A549 (cell line): ENCODE data around the gene R3HDM2. TPM values are rescaled to one million over a fixed set of nuclear protein-coding genes. Genes with fewer than 3 reads are reported as not detected.

Experiments used
- ATAC-seq, 2 experiments: fragments of 200-7000 bp in 1 of 2; fragments of >200 bp in 1 of 2; cut with Nextera tagmentation in 1 of 2; cut with Tn5 transposase in 1 of 2; 3 replicates each; pipeline versions ENCODE4 v1.8.0 to v1.9.1; 2018 to 2020; ENCODE audit warnings: mild to moderate bottlenecking in 1 of 2, moderate library complexity in 1 of 2
- CTCF ChIA-PET: fragments of 300-600 bp; sonication (Branson Sonifier 250); formaldehyde crosslinking; extraction: SDS; loops from one replicate; lab custom pipeline; 2021; ENCODE audit warnings: antibody characterized with exemption, inconsistent platforms; lab: Yijun Ruan, JAX
- POLR2A ChIA-PET: fragments of 350-600 bp; formaldehyde crosslinking; extraction: SDS; loops from one replicate; lab custom pipeline; 2021; ENCODE audit warnings: antibody characterized with exemption, inconsistent platforms; lab: Yijun Ruan, JAX
- DNase-seq, 2 experiments: peaks; one replicate each; pipeline versions ENCODE4 v3.0.0 to v3.0.0-alpha.2; 2011 to 2016; ENCODE audit warnings: low read depth in 1 of 2, low spot score in 1 of 2
- FAIRE-seq: peaks from 2 replicates; lab custom pipeline; 2011; peaks lifted over from hg19 to GRCh38; lab: Jason Lieb, UNC
- H3K27ac ChIP-seq, 2 experiments: fragments of >200 bp; sonication (Bioruptor Twin); formaldehyde crosslinking; 3 replicates each; pipeline ENCODE4 v1.5.1; 2016 to 2017
- H3K4me1 ChIP-seq: fragments of >200 bp; sonication (Bioruptor Twin); formaldehyde crosslinking; 3 replicates; pipeline ENCODE4 v1.6.1; 2016
- H3K4me2 ChIP-seq: fragments of >200 bp; sonication (Bioruptor Twin); formaldehyde crosslinking; 3 replicates; pipeline ENCODE4 v1.6.1; 2016
- H3K4me3 ChIP-seq: fragments of >200 bp; sonication (Bioruptor Twin); formaldehyde crosslinking; 3 replicates; pipeline ENCODE4 v1.5.1; 2016
- H3K9me3 ChIP-seq: fragments of >200 bp; sonication (Bioruptor Twin); formaldehyde crosslinking; 3 replicates; pipeline ENCODE4 v1.6.1; 2016
- CBX2 ChIP-seq: fragments of 200-600 bp; sonication (generic); IDR thresholded peaks from 2 replicates; pipeline ENCODE4 v1.6.1; 2016; ENCODE audit warnings: low read depth, mild to moderate bottlenecking, borderline replicate concordance
- EHMT2 ChIP-seq: fragments of 200-600 bp; sonication (generic); IDR thresholded peaks from 2 replicates; pipeline ENCODE4 v1.6.1; 2016; ENCODE audit warnings: antibody characterized with exemption, low read depth, mild to moderate bottlenecking, moderate library complexity
- GATA3 ChIP-seq: IDR thresholded peaks from 2 replicates; pipeline ENCODE4 v1.6.1; 2012; ENCODE audit warnings: borderline replicate concordance
- HDAC2 ChIP-seq: fragments of 200-600 bp; sonication (generic); IDR thresholded peaks from 2 replicates; pipeline ENCODE4 v1.6.1; 2016
- HOXB5 ChIP-seq: fragments of 250-450 bp; sonication (Bioruptor Pico); IDR thresholded peaks from 2 replicates; pipeline ENCODE4 v1.5.0; 2020; ENCODE audit warnings: mild to moderate bottlenecking, moderate library complexity
- MAZ ChIP-seq: fragments of 150-350 bp; IDR thresholded peaks from 2 replicates; pipeline ENCODE4 v1.6.1; 2014; ENCODE audit warnings: antibody characterized with exemption, low read depth, low read length, borderline replicate concordance
- MYC ChIP-seq: IDR thresholded peaks from 2 replicates; pipeline ENCODE4 v1.6.1; 2012; ENCODE audit warnings: mild to moderate bottlenecking, inconsistent platforms, low read length, improper control_type of control experiment, borderline replicate concordance
- NPAS2 ChIP-seq: fragments of 250-450 bp; sonication (Bioruptor Pico); IDR thresholded peaks from 2 replicates; pipeline ENCODE4 v1.8.0; 2022; ENCODE audit warnings: mild to moderate bottlenecking, moderate library complexity, borderline replicate concordance
- NR3C1 ChIP-seq: fragments of >200 bp; sonication (Bioruptor Twin); formaldehyde crosslinking; IDR thresholded peaks from 3 replicates; pipeline ENCODE4 v1.6.1; 2017
- POLR2AphosphoS2 ChIP-seq: conservative IDR thresholded peaks from 2 replicates; pipeline ENCODE4 v1.6.1; 2012; ENCODE audit warnings: low read length, improper control_type of control experiment, inconsistent platforms
- RFX5 ChIP-seq: fragments of 450-650 bp; IDR thresholded peaks from 2 replicates; pipeline ENCODE4 v1.7.1; 2014; ENCODE audit warnings: antibody characterized with exemption, mild to moderate bottlenecking, moderate library complexity
- SMC3 ChIP-seq: fragments of >200 bp; sonication (Bioruptor Twin); formaldehyde crosslinking; IDR thresholded peaks from 3 replicates; pipeline ENCODE4 v1.6.1; 2018; ENCODE audit warnings: inconsistent platforms
- TFCP2L1 ChIP-seq: fragments of 250-450 bp; sonication (Bioruptor Pico); IDR thresholded peaks from 2 replicates; pipeline ENCODE4 v1.5.0; 2021; ENCODE audit warnings: mild to moderate bottlenecking
- WGBS: methylation state at CpG from one replicate; pipeline ENCODE4 v1.1.6; 2017; ENCODE audit errors: missing lambda C conversion rate; 5-methylcytosine and 5-hydroxymethylcytosine counted together
- polyA plus RNA-seq, 4 experiments: library from polyadenylated mRNA; depleted of rRNA in 3 of 4; stranded (reverse); fragments of >200 nt; fragmentation: RNase III in 1 of 4; extraction: RNeasy Plus Mini Kit Qiagen cat#74134 plus additional on column Dnase treatment in 1 of 4; gene quantifications; 2 replicates in 3 of 4; 3 replicates in 1 of 4; pipeline ENCODE4 v1.2.3, GENCODE V29; 2011 to 2017
- TF ChIP-seq, protein P1 (sequence below): fragments of 250-450 bp; sonication (Bioruptor Pico); IDR thresholded peaks from 2 replicates; pipeline ENCODE4 v1.5.0; 2020; ENCODE audit warnings: low read depth, mild to moderate bottlenecking, moderate library complexity
- TF ChIP-seq, protein P2 (sequence below): fragments of 450-650 bp; IDR thresholded peaks from 2 replicates; pipeline ENCODE4 v1.6.1; 2014; ENCODE audit warnings: antibody characterized with exemption
- TF ChIP-seq, protein P3 (sequence below): IDR thresholded peaks from 2 replicates; pipeline ENCODE4 v1.6.1; 2012
- TF ChIP-seq, protein P4 (sequence below): fragments of >200 bp; sonication (Bioruptor Twin); formaldehyde crosslinking; IDR thresholded peaks from 3 replicates; pipeline ENCODE4 v1.5.1; 2016
- TF ChIP-seq, protein P5 (sequence below): fragments of 200-600 bp; sonication (generic); IDR thresholded peaks from 2 replicates; pipeline ENCODE4 v1.6.1; 2016; ENCODE audit warnings: antibody characterized with exemption, mild to moderate bottlenecking, moderate library complexity
- TF ChIP-seq, protein P6 (sequence below): IDR thresholded peaks from 2 replicates; pipeline ENCODE4 v1.6.1; 2012; ENCODE audit warnings: low read depth, borderline replicate concordance
- TF ChIP-seq, protein P7 (sequence below): fragments of >200 bp; sonication (Bioruptor Twin); formaldehyde crosslinking; IDR thresholded peaks from 3 replicates; pipeline ENCODE4 v1.6.1; 2016

R3HDM2 gene
- polyA plus RNA-seq, 2 of the 4 experiments (the other 2 are of a cell fraction), result 14.0 to 30.6 TPM

DNA sequence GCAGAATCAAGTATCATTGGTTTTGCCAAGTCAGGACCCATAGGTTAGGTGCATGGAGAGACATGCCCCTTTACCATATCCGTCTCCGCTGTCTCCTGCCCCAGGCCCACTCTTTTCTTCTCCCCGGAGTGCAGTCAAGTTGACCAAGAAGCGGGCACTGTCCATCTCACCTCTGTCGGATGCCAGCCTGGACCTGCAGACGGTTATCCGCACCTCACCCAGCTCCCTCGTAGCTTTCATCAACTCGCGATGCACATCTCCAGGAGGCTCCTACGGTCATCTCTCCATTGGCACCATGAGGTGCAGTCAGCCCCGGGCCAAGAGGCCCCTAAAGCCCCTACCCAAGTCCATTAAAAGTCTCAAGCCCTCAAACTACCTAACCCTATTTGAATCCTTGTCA is 33.7 kb upstream of the R3HDM2 start:
- no peak for ATAC-seq
- Histone ChIP-seq H3K4me3 (no peak overlapping the region), H3K27ac (no peak overlapping the region), H3K9me3 (no peaks in the 10 kb centered on the region), H3K4me1 (peaks cover 5% of the 10 kb centered on the region), H3K4me2 (no peak overlapping the region)
- CTCF ChIA-PET, result interaction anchor here (9.0 to 9.7 kb wide), 2 partner anchors 12 to 14 kb away, joined by 91 to 240 read pairs; partner anchors contain the start of genes ARHGAP9, INHBE and MARS1
- TF ChIP-seq HDAC2, result no peak
- TF ChIP-seq, protein P1, sequence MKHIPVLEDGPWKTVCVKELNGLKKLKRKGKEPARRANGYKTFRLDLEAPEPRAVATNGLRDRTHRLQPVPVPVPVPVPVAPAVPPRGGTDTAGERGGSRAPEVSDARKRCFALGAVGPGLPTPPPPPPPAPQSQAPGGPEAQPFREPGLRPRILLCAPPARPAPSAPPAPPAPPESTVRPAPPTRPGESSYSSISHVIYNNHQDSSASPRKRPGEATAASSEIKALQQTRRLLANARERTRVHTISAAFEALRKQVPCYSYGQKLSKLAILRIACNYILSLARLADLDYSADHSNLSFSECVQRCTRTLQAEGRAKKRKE (CRISPR knock-in tag), result no peak
- TF ChIP-seq NPAS2 (CRISPR knock-in tag), result no peak
- TF ChIP-seq EHMT2, result no peak
- no peak for TF ChIP-seq POLR2AphosphoS2
- no peak for TF ChIP-seq TFCP2L1 (CRISPR knock-in tag)
- POLR2A ChIA-PET, result no interaction called here
- no peak for DNase-seq
- WGBS, result 92% methylated on average over 12 of the region's 12 CpGs
- FAIRE-seq, result no peak

DNA sequence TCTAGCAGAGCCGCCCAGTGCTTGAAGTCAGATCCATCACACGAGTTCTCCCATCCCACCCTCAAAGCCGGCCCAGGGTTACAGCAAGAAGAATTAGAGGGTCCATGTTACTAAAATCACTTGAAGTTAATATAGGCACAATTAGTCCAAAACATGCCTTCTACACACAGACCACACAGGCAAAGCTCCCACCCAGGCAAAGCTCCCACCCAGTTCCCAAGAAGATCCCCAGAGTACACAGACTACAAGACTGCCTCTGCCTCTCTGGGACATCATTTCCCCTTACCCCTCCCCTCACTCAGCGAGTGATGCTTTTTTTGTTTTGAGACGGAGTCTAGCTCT is 32.0 kb upstream of the R3HDM2 start:
- POLR2A ChIA-PET, result no interaction called here
- DNase-seq (no peak), ATAC-seq (no peak), FAIRE-seq (no peak)
- TF ChIP-seq NR3C1, result no peak
- CTCF ChIA-PET, result interaction anchor here (0.5 to 9.7 kb wide), 45 partner anchors 11 to 274 kb away, joined by 3 to 240 read pairs (median 4); partner anchors contain the start of genes ARHGAP9, INHBC, INHBE and MARS1
- Histone ChIP-seq H3K27ac (peak overlapping the region; percentile 92 to 99), H3K4me2 (peak overlapping the region; percentile 97), H3K4me1 (peaks cover 15% of the 10 kb centered on the region), H3K4me3 (no peak overlapping the region; the same call in 1 of the 3 replicates), H3K9me3 (no peaks in the 10 kb centered on the region)
- 29% methylated on average over 5 of the region's 5 CpGs for WGBS

DNA sequence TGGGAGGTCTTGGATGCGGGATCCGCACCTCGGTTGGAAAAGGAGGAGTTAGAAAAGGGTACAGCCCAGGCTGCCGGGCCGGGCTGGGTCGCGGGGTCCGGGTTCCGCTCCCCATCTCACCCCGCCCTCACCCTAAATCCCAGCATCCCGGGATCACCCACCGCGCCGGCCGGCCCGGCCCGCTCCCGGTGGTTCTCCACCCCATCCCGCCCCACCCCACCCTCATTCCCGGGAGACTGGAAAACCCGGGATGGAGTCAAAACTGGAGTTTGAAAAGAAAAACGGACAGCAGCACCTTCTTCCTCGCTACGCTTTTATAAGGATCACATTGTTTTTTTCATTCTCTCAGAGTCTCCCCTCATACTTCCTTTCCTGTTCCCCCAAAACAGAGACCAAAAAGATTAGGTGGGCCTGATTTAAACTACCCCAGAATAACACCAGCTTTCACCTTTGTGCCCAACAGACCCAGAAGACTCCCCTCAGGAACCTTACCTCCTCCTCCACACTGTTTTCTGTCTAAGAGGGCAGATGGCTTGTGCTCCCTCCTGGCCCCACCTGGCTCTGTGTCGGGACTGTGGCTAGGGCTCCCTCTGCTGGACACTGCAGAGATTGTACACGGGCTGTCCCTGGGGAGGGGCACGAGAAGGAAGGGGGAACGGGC is 31.5 kb upstream of the R3HDM2 start:
- Histone ChIP-seq H3K27ac (peak overlapping the region; percentile 92 to 99), H3K4me3 (peak overlapping the region; percentile 65), H3K4me2 (peak overlapping the region; percentile 97), H3K9me3 (no peaks in the 10 kb centered on the region), H3K4me1 (peaks cover 20% of the 10 kb centered on the region)
- ChIA-PET POLR2A (interaction anchor here (0.6 kb wide), 1 partner anchor 19 kb away, joined by 6 read pairs; no protein-coding TSS in a partner anchor), CTCF (interaction anchor here (0.6 to 9.7 kb wide), 42 partner anchors 10 to 535 kb away, joined by 3 to 240 read pairs (median 4); partner anchors contain the start of genes ARHGAP9, INHBC, INHBE and MARS1)
- ATAC-seq, result peak; percentile 54 to 77
- peak; percentile 96 to 98 for DNase-seq
- 2% methylated on average over 26 of the region's 28 CpGs for WGBS
- FAIRE-seq, result no peak
- TF ChIP-seq, protein P2, sequence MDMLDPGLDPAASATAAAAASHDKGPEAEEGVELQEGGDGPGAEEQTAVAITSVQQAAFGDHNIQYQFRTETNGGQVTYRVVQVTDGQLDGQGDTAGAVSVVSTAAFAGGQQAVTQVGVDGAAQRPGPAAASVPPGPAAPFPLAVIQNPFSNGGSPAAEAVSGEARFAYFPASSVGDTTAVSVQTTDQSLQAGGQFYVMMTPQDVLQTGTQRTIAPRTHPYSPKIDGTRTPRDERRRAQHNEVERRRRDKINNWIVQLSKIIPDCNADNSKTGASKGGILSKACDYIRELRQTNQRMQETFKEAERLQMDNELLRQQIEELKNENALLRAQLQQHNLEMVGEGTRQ, result 0 out of 2 replicates have a peak, but pooled peaks have one; percentile 5
- 0 out of 2 replicates have a peak, but pooled peaks have one; percentile 38 for TF ChIP-seq RFX5
- TF ChIP-seq, protein P3, sequence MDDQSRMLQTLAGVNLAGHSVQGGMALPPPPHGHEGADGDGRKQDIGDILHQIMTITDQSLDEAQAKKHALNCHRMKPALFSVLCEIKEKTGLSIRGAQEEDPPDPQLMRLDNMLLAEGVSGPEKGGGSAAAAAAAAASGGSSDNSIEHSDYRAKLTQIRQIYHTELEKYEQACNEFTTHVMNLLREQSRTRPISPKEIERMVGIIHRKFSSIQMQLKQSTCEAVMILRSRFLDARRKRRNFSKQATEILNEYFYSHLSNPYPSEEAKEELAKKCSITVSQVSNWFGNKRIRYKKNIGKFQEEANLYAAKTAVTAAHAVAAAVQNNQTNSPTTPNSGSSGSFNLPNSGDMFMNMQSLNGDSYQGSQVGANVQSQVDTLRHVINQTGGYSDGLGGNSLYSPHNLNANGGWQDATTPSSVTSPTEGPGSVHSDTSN, result peak; percentile 57; the same call in 1 of the 2 replicates
- TF ChIP-seq, protein P4, sequence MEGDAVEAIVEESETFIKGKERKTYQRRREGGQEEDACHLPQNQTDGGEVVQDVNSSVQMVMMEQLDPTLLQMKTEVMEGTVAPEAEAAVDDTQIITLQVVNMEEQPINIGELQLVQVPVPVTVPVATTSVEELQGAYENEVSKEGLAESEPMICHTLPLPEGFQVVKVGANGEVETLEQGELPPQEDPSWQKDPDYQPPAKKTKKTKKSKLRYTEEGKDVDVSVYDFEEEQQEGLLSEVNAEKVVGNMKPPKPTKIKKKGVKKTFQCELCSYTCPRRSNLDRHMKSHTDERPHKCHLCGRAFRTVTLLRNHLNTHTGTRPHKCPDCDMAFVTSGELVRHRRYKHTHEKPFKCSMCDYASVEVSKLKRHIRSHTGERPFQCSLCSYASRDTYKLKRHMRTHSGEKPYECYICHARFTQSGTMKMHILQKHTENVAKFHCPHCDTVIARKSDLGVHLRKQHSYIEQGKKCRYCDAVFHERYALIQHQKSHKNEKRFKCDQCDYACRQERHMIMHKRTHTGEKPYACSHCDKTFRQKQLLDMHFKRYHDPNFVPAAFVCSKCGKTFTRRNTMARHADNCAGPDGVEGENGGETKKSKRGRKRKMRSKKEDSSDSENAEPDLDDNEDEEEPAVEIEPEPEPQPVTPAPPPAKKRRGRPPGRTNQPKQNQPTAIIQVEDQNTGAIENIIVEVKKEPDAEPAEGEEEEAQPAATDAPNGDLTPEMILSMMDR, result peak; percentile 96
- no peak for TF ChIP-seq CBX2
- peak; percentile 76 for TF ChIP-seq MAZ
- peak; percentile 76; the same call in 2 of the 3 replicates for TF ChIP-seq SMC3
- TF ChIP-seq MYC, result peak; percentile 66; the same call in 1 of the 2 replicates
- TF ChIP-seq GATA3, result peak; percentile 41; the same call in 1 of the 2 replicates
- TF ChIP-seq TFCP2L1 (CRISPR knock-in tag), result 0 out of 2 replicates have a peak, but pooled peaks have one; percentile 68
- TF ChIP-seq, protein P5, sequence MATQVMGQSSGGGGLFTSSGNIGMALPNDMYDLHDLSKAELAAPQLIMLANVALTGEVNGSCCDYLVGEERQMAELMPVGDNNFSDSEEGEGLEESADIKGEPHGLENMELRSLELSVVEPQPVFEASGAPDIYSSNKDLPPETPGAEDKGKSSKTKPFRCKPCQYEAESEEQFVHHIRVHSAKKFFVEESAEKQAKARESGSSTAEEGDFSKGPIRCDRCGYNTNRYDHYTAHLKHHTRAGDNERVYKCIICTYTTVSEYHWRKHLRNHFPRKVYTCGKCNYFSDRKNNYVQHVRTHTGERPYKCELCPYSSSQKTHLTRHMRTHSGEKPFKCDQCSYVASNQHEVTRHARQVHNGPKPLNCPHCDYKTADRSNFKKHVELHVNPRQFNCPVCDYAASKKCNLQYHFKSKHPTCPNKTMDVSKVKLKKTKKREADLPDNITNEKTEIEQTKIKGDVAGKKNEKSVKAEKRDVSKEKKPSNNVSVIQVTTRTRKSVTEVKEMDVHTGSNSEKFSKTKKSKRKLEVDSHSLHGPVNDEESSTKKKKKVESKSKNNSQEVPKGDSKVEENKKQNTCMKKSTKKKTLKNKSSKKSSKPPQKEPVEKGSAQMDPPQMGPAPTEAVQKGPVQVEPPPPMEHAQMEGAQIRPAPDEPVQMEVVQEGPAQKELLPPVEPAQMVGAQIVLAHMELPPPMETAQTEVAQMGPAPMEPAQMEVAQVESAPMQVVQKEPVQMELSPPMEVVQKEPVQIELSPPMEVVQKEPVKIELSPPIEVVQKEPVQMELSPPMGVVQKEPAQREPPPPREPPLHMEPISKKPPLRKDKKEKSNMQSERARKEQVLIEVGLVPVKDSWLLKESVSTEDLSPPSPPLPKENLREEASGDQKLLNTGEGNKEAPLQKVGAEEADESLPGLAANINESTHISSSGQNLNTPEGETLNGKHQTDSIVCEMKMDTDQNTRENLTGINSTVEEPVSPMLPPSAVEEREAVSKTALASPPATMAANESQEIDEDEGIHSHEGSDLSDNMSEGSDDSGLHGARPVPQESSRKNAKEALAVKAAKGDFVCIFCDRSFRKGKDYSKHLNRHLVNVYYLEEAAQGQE, result peak; percentile 14; the same call in 1 of the 2 replicates
- TF ChIP-seq, protein P6, sequence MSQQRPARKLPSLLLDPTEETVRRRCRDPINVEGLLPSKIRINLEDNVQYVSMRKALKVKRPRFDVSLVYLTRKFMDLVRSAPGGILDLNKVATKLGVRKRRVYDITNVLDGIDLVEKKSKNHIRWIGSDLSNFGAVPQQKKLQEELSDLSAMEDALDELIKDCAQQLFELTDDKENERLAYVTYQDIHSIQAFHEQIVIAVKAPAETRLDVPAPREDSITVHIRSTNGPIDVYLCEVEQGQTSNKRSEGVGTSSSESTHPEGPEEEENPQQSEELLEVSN, result no peak
- no peak for TF ChIP-seq HOXB5 (CRISPR knock-in tag)
- TF ChIP-seq, protein P7, sequence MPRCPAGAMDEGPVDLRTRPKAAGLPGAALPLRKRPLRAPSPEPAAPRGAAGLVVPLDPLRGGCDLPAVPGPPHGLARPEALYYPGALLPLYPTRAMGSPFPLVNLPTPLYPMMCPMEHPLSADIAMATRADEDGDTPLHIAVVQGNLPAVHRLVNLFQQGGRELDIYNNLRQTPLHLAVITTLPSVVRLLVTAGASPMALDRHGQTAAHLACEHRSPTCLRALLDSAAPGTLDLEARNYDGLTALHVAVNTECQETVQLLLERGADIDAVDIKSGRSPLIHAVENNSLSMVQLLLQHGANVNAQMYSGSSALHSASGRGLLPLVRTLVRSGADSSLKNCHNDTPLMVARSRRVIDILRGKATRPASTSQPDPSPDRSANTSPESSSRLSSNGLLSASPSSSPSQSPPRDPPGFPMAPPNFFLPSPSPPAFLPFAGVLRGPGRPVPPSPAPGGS, result 0 out of 3 replicates have a peak, but pooled peaks have one; percentile 25
